GM18507 (cell line): ENCODE data around the gene ADCY2.

ENCODE experiments used
- DNase-seq: peaks from one replicate; pipeline ENCODE4 v3.0.0; 2011; ENCODE audit warnings: low read depth; ENCODE audit not compliant: insufficient read length; ENCODE audit errors: extremely low spot score
- FAIRE-seq: peaks from 2 replicates; lab custom pipeline; 2011; peaks lifted over from hg19 to GRCh38; lab: Jason Lieb, UNC

The ADCY2 gene

GRCh38 chr5:7625740-7626139 is 229.8 kb downstream of the ADCY2 start:
- FAIRE-seq (no peak), DNase-seq (no peak)

- no peak for FAIRE-seq
- DNase-seq = no peak
Measured at GRCh38 chr5:7628248-7628647, 232.3 kb downstream of the ADCY2 start.

- DNase-seq = no peak
- FAIRE-seq = no peak
Measured at GRCh38 chr5:7628820-7629219, 232.9 kb downstream of the ADCY2 start.

GRCh38 chr5:7629561-7629960 is 233.6 kb downstream of the ADCY2 start:
- no peak for FAIRE-seq
- no peak for DNase-seq

- no peak for FAIRE-seq
- no peak for DNase-seq
Measured at GRCh38 chr5:7634837-7635236, 238.9 kb downstream of the ADCY2 start.

GRCh38 chr5:7638456-7638855 is 242.5 kb downstream of the ADCY2 start:
- FAIRE-seq = no peak

GRCh38 chr5:7642029-7642428 is 246.1 kb downstream of the ADCY2 start:
- FAIRE-seq = no peak
- no peak for DNase-seq

More at GRCh38 chr5:7638456-7638855, 242.5 kb downstream of the ADCY2 start:
- no peak for DNase-seq

- DNase-seq = no peak
- FAIRE-seq = no peak
Measured at GRCh38 chr5:7644723-7645122, 248.8 kb downstream of the ADCY2 start.

GRCh38 chr5:7650755-7651154 is 254.8 kb downstream of the ADCY2 start:
- DNase-seq = no peak
- no peak for FAIRE-seq

- FAIRE-seq = no peak
- no peak for DNase-seq
Measured at GRCh38 chr5:7653046-7653445, 257.1 kb downstream of the ADCY2 start.

- FAIRE-seq (no peak), DNase-seq (no peak)
Measured at GRCh38 chr5:7657153-7657552, 261.2 kb downstream of the ADCY2 start.

GRCh38 chr5:7659420-7659819 is 263.5 kb downstream of the ADCY2 start:
- DNase-seq (no peak), FAIRE-seq (no peak)

GRCh38 chr5:7662289-7662688 is 266.4 kb downstream of the ADCY2 start:
- FAIRE-seq (no peak), DNase-seq (no peak)

GRCh38 chr5:7663808-7664207 is 267.9 kb downstream of the ADCY2 start:
- DNase-seq = no peak
- no peak for FAIRE-seq

GRCh38 chr5:7664208-7664607 is 268.3 kb downstream of the ADCY2 start:
- FAIRE-seq = no peak
- DNase-seq = no peak

GRCh38 chr5:7667216-7667767 is 271.4 kb downstream of the ADCY2 start:
- FAIRE-seq (no peak), DNase-seq (no peak)

- FAIRE-seq = no peak
- DNase-seq = no peak
Measured at GRCh38 chr5:7668161-7668560, 272.2 kb downstream of the ADCY2 start.

GRCh38 chr5:7668627-7669026 is 272.7 kb downstream of the ADCY2 start:
- FAIRE-seq (no peak), DNase-seq (no peak)

GRCh38 chr5:7671381-7671993 is 275.5 kb downstream of the ADCY2 start:
- no peak for FAIRE-seq
- DNase-seq = no peak

- FAIRE-seq = no peak
Measured at GRCh38 chr5:7673658-7674057, 277.7 kb downstream of the ADCY2 start.

GRCh38 chr5:7676455-7676854 is 280.5 kb downstream of the ADCY2 start:
- FAIRE-seq = no peak
- DNase-seq = no peak

More at GRCh38 chr5:7673658-7674057, 277.7 kb downstream of the ADCY2 start:
- DNase-seq = no peak

GRCh38 chr5:7678030-7678429 is 282.1 kb downstream of the ADCY2 start:
- DNase-seq (no peak), FAIRE-seq (no peak)
